Amygdala (tissue), 56 donors: ENCODE results near the gene SFMBT1.

Experiments used
- DNase-seq, 56 donors: peaks; one replicate each; lab custom pipeline; 2025; lab: John Stamatoyannopoulos, UW

The SFMBT1 gene, protein sequence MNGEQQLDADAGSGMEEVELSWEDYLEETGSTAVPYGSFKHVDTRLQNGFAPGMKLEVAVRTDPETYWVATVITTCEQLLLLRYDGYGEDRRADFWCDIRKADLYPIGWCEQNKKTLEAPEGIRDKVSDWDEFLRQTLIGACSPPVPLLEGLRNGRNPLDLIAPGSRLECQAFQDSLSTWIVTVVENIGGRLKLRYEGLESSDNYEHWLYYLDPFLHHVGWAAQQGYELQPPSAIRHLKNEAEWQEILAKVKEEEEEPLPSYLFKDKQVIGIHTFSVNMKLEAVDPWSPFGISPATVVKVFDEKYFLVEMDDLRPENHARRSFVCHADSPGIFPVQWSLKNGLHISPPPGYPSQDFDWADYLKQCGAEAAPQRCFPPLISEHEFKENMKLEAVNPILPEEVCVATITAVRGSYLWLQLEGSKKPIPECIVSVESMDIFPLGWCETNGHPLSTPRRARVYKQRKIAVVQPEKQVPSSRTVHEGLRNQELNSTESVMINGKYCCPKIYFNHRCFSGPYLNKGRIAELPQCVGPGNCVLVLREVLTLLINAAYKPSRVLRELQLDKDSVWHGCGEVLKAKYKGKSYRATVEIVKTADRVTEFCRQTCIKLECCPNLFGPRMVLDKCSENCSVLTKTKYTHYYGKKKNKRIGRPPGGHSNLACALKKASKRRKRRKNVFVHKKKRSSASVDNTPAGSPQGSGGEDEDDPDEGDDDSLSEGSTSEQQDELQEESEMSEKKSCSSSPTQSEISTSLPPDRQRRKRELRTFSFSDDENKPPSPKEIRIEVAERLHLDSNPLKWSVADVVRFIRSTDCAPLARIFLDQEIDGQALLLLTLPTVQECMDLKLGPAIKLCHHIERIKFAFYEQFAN

DNA sequence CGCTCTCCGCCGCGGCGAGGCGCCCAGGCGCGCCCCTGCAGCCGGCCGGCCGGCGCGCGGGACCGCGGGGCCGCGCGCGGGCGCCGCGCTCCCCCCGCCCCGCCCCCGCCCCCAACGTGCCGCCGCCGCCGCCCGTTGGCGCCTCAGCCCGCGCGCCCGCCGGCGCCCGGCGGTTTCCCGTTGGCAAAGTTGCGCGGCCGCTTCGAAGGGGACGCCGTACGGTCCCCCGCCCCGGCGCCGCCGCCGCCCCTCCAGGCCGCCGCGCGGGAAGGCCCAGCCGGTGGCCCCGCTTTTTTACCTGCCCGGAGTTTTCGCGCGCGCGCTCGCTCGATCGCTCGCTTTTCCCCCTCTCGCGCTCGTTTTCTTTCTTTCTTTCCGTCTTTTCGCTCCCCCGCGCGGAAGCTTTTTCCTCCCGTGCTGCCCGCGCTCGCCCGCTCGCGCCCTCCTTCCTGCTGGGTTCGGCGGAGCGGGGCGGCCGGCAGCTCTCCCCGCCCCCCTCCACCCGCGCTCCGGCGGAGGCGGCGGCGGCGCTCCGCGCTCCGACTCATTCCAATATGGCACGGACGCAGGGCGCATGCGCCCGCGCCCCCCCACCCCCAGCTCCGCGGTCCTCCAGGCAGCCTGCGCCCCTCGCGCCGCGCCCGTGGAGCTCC lies at the start of gene SFMBT1:
Gene SFMBT1, minus strand, starts transcription at position 556 of the 653 bp plus-strand sequence. CDS start 76,945 bp downstream, outside the sequence.
- DNase-seq = peak in 45 of 56 donors; percentile 14 to 80 (median 47)

DNA sequence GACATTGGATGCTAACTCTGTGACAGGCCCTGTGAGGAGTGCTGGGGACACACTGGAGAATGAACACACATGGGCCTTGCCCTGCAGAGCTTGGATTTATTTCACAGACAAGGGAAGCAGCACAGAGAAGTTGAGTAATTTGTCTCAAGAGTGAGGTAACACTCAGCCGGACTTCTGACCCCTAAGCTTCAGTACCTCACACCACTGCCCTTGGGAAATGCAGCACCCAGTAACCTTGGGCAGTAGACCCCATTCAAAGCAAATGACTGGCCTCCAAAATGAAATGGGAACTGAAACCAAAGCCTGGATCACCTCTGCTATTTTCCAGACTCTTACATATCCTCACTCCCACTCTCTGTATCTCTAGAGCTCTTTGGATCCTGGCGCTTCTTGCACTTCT lies 47.1 kb upstream of the SFMBT1 start:
- DNase-seq = no peak

DNA sequence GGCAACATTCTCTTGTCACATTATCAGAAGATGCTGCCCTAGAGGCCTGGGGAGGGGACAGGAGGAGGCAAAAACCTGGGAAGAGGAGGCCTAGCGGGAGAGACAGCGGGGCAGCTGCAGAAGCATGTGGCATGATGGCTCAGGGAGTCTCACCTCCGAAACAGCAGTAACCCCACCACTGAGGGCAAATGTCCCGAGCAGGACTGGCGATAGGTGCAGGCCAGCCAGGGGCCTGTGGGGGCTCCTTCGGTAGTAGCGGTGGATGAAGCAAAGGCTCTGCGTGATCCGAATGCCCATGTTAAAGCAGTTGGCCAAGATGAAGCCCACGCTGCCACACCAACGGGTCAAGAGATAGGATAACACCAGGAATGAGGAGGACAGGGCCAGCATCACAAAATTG lies 46.3 kb upstream of the SFMBT1 start:
- no peak for DNase-seq

DNA sequence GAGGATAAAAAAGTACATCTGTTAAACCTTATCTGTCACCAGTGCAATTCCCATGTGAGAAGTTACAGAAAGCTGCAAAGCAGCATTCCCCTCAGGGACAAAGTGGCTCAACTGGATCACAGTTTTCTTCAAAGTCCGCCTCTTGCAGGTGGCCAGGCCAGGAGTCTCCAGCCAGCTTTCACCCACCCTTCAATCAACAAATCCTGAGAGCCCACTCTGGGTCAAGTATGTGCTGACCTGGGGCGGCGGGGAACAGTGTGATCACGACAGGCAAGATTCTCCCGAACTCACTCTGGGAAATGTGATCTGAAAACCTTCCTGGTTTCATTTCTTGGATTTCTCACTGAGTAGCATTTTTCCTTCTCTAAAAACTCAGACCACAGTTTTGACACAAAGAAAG lies 45.1 kb upstream of the SFMBT1 start:
- no peak for DNase-seq

DNA sequence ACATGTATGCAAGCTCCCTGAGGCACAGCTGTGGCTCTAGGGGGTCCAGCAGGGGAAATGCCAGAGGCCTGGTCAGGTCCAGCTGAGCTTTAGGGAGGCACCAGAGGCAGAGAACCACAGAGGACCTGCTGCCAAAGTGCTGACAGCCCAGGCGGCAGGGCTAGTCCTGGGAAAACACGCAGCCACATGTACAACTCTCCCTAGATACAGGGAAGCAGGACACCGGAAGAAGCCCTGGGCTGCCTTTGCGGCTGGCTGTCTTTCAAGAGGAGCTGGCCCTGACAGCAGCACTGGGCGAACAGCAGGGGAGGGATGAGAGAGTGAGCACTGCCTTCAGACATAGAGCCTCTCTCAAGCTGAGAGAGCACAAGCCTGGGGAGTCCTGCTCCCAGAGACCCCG lies 43.6 kb upstream of the SFMBT1 start:
- DNase-seq = peak in 8 of 56 donors; percentile 4 to 48 (median 28)

DNA sequence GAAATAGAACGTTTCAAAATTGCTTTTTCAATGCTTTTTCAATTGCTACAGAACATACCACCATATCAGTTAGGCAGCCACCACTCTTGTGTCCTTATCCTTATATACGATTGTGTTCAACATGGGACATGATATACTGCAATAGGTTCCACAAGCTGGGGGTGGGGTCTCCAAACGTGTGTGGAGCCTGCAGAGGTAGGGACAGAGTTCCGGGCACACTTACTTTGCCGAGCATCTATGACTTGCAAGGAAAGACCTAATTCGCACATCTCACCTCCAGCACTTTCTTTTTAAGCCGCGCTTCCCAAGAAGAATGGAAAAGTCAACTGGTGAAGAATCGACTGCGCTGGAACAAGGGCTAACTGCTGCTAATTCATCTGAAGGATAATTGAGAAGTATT lies 39.6 kb upstream of the SFMBT1 start:
- DNase-seq = no peak

DNA sequence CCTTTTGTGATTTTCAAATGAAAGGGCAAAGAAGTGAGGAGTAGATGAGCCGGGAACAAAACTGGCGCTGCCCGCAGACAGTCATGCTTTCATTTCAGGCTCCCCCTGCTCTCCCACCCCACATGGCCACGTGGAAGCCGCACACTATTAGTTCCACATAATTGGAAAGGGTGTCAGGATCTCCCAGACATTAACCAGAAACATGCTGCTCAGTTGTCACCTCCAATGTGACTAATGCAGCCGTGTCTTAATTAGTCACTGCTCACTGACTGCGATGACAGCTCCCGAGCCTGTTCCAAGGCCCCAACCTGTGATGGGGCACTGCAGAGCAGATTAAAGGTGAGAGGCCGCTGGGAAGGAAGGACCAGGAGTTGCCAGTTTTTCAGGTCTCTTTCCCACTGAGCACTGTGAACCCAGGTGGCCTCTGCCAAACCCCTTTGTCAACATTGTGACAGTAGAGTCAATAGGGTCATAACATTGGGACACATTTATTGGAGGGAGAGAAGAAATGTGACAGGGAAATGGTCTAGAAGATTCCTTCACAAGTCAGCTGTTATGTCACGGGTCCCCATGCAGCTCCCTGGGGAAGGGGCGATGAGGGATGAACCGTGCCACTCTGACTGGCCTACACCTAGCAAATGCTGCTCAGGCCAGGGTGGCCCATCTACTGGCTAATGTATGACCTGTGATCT lies 38.6 kb upstream of the SFMBT1 start:
- DNase-seq = peak in 9 of 56 donors; percentile 4 to 44 (median 14)

DNA sequence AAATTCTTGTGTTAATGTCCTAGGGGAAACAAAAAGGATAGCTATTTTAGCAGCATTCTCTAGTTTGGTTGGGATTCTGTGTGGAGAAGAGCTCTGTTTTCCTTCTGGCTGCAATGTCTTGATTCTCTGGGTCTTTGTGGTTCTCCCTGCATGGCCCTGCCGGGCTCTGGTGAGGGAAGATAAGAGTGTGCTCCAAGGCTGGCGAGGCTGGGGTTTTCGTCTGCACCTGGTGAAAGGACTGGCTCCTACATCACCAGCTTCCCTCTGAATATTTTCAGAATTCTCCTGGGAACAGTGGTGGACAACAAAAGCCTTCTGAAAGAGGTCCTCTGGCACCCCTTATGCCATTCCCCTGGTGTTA lies 38.1 kb upstream of the SFMBT1 start:
- DNase-seq = no peak

DNA sequence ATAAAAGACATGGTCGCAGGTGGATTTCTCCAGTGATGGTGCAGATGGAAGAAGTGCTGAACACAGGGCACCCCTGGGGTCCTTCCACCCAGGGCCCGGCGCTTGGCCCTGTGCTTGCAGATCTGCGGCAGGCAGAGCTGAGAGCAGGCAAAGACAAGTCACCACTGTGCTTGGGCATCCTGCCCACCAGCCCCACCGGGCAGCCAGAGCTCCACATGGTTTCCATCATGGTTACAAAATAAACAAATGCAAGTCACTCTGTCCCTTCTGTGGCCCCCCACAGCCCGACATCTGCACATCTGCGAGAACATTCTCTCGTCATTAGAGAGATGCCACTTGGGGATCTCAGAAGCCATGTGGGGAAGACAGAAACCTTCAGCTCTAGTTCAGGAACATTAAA lies 37.6 kb upstream of the SFMBT1 start:
- DNase-seq = peak in 9 of 56 donors; percentile 12 to 39 (median 26)

DNA sequence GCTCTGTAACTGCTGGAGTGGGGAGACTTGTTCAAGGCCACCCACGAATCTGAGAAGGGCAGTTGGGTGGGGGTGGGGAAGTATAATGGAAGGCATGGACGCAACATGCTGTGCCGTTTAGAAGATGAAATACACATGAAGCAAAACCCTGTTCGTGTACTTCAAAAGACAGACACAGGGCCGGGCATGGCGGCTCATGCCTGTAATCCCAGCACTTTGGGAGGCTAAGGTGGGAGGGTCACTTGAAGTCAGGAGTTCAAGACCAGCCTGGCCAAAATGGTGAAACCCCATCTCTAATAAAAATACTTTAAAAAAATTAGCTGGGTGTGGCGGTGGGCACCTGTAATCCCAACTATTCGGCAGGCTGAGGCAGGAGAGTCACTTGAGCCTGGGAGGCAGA lies 36.9 kb upstream of the SFMBT1 start:
- DNase-seq = no peak

DNA sequence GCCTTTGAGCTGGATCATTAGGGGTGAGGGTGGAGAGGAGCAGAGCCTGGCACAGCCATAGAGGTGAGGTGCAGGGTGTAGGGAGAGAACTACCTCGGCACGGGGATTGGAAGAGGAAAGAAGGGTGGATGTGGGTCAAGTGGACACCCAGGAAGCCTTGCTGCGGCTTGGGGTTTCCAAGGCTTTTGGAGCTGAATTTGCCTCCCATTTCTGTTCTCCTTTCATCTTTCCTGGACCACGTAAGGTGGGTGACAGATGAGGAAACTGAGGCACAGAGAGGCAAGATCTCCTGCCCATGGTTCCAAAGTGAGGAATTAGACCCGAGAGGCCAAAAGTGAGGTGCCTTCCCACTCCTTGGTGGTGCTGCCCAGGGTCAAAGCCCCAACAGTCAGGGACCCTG lies 35.4 kb upstream of the SFMBT1 start:
- DNase-seq = no peak

DNA sequence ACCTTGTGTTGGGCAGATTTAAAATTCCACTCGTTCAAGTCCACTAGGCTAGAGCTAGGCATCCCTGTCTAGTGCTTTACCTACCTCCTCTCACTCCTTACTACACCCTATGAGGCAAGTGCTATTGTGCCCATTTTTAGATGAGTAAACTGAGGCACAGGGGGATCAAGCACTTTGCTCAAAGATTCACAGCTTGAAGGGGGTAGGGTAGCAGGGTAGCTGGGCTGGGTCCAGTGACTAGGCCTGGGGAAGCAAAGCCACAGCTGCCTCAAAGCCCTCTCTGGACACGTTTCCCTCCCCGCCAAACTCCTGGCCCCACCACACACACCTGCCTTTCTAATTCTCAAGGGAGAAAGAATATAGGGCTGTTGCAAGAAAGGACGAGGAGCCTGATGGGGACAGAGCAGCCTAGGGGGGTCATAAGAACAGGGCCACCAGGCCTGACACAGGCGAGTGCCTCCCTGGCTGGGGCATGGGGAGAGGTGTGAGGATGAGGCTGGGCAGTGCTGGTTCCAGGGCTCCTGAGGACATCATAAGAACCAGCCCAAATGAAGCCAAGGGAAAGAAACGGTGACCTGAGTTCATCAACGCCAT lies 34.8 kb upstream of the SFMBT1 start:
- DNase-seq = no peak

DNA sequence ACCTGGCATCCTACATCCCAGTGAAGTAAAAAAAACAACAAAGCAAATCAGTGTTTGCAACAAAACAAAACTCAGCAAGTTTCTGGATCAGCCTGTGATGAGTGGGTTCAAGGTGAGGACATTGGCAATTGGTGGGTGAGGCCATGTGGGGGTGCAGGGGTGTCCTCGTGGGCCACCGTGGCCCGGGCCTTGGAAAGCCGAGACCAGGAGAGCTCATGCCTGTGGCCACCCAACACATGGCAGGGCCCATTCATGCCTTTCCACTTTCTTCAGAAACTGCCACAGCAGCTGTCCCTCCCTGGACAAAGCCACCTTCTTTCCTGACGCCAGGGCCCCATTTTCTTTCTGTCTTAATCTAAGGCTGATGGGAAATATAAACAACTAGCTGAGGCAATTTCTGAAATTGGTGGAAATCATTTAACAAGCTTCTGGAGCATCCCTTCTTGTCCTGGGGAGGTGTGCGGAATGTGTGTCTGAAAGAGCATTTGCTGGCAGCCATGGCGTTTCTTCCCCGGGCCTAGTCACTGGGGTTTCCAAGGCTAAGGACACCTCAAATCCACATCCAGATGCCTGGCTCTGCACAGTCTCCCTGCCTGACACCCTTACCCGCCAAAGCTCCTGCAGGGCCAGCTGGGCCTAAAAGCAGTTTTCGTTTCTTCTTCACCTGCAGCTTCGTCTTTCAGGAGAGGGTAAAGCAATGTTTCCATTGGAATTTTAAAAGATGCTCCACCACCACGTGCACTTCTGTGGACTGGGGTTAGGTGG lies 34.1 kb upstream of the SFMBT1 start:
- DNase-seq = no peak

DNA sequence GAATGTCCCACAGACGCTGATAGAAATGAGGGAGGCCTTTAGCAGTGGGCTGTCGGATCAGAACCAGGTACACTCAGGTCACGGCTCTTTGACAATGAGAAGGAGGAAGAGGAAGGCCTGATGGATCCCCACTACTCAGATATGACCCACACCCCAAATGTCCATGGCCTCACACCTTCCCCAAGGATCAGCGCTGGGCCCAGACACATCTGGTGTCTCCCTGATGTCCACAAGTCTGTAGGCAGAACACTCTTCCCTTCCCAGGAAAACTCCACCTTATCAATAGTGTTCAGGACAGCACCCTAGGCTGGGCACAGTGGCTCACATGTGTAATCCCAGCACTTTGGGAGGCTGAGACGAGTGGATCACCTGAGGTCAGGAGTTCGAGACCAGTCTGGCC lies 33.3 kb upstream of the SFMBT1 start:
- no peak for DNase-seq

DNA sequence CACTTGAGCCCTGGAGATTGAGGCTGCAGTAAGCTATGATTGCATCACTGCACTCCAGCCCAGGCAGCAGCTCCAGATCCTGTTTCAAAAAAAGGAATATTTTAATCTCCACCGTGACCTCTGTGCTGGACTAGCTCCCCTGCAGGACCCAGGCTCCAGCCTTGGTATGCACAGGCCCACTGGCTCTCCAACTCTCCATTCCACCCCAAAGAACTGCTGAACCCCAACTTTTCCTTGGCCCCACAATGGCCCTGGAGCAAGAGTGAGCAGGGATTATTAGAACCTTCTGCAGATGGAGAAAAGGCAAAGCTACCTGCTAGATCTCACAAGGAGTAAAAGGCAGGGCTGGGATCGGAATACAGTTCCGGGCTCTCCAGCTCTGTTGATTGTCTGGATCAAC lies 32.8 kb upstream of the SFMBT1 start:
- no peak for DNase-seq

DNA sequence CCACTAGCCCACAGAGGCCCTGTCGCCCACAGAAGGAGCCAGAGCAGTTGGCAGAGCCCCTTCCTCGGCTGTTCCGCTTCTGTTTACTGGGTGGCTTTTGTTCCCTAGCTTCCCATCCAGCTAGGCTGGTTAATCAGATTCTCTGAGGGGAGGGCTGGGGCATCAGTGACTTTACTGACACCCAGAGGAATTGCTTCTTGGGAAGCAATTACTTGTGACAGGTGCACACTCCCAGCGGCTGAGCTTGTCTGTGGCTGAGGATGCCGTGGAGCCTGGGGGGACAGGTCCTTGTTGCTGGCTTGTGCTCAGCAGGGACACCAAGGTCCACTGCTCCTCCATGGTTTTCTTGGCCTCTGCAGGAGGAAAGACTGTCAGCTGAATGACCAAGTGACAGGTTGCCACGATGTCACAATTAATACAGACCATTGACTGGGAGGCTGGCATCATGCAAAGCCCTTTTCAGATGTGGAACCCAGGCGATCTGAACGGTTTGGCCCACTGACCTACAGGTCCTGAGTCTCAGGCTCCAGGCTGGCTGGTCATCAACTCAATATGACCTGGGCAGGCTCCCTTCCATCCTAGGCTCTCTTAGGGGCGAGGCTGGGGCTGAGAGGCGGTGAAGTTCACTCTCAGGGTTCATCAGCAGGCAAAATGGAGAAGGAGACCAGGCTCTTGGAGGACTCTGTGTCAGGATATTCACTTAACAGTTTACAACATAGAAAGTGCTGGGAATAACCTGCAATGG lies 31.8 kb upstream of the SFMBT1 start:
- no peak for DNase-seq

DNA sequence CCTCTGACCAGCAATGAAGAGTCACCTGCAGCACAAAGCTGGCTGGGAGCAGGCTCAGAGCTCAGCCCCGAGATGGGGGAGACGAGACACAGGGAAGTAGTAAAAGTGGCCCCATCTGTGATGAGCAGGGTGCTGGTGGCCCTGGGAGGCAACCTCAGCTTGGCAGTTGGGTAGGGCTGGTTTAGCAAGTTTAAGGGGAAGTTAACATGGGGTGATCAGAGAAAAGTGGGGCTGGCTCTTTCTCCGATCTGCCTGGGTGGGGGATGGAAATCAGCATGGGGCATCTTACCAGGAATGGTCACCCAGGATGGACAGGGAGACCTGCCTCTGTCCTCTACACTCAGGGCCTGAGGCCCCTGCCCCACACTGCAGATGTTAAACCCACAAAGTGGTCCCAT lies 29.9 kb upstream of the SFMBT1 start:
- DNase-seq = no peak
